HG03342 (cell line): ENCODE data around the gene BAZ2B.

Experiments used
- ATAC-seq: cut with Tn5 transposase; IDR thresholded peaks from one replicate; pipeline ENCODE4 v1.9.1; 2021; ENCODE audit warnings: mild to moderate bottlenecking, moderate library complexity; ENCODE audit not compliant: unreplicated experiment

Gene BAZ2B

GRCh38 chr2:159270744-159271379 lies 345.5 kb downstream of the BAZ2B start:
- no peak for ATAC-seq
